Measurements from ENCODE around the gene RER1.

The RER1 gene

DNA sequence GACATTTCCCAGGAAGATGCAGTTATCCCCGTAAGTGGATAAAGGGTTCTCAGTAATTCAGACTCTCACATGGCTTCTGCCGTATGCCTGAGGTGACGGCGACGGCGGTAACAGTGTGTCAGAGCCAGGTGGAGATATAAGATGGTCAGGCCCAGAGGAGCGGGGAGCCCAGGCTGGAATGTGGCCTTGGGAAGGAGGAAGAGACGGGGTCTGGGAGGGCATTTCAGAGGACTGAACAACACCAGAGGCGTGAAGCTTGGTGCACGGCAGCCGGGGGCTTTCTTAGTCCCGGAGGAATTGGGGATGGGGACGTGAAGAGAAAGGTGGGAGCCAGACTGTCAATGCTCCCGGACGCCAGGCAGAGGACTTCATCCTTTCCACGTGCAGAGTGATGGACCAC lies 1.0 kb downstream of the RER1 start:
- DNase-seq = no peak

DNA sequence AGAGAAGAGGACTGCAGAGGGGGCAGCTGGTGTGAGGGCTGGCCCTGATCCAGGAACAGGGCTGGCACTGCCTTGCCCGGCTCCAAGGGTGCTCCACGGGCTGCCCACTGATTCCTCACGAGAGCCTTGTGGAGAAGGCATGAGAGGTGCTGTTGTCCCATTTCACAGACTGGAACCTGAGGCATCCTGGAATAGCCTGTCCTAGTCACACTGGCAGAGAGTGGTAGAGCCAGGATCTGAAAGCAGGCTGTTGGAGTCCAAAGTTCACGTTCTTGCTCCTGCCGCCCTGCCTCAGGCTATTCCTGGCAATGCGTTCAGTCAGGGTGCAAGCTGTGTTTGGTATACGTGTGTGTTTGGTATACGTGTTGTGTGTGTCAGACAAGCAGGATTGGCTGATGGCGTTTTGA lies 1.8 kb downstream of the RER1 start:
- no peak for DNase-seq

GRCh38 chr1:2394220-2394619 lies 2.6 kb downstream of the RER1 start:
- DNase-seq = no peak

GRCh38 chr1:2394761-2395160 lies 3.1 kb downstream of the RER1 start:
- no peak for DNase-seq

- DNase-seq = no peak
These were observed 3.6 kb downstream of the RER1 start for GRCh38 chr1:2395245-2395644.

DNA sequence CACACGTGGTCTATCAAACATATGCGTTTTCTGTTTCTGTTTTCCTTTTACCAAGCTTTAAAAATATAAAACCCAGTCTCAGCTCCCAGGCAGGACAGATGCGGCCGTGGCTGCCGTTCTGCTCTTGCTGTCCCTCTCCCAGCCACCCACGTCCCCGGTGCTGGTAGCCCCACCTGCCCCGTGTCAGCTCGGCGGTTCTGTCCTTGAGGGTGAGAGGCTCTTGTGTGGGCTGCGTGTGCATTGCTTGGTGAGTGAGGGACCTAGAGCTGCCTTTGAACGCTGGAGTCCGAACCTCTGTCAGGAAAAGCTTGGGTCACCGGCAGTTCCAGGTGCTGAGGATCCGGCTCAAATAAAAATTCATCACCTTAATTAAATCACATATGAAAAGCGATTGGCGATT lies 4.4 kb downstream of the RER1 start:
- DNase-seq = no peak

DNA sequence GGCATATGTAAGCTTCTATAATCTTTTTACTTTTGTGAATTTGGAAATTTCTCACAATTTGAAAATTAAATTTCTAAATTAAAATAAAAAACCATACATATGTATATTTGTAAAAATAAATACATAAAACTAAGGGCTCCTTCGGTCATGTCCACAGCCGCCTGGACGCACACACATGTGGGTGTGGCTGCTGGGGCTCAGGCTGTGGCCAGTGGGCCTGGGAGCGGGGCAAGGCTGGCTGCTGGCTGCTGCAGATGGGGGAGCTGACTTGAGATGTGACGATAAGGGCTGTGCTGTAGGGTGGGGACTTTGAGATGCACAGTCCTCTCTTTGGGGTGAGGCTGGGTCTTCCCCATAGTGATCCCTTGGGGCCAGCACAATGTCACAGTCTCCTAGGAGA lies 4.8 kb downstream of the RER1 start:
- no peak for DNase-seq

- no peak for DNase-seq
These were observed 5.5 kb downstream of the RER1 start for GRCh38 chr1:2397007-2397679.

- no peak for DNase-seq
These were observed 7.2 kb downstream of the RER1 start for GRCh38 chr1:2398871-2399270.

- DNase-seq = no peak
These were observed 8.4 kb downstream of the RER1 start for GRCh38 chr1:2399890-2400575.

- DNase-seq = no peak
These were observed 8.9 kb downstream of the RER1 start for GRCh38 chr1:2400576-2400909.

GRCh38 chr1:2400950-2401649 lies 9.5 kb downstream of the RER1 start:
- DNase-seq = no peak

DNA sequence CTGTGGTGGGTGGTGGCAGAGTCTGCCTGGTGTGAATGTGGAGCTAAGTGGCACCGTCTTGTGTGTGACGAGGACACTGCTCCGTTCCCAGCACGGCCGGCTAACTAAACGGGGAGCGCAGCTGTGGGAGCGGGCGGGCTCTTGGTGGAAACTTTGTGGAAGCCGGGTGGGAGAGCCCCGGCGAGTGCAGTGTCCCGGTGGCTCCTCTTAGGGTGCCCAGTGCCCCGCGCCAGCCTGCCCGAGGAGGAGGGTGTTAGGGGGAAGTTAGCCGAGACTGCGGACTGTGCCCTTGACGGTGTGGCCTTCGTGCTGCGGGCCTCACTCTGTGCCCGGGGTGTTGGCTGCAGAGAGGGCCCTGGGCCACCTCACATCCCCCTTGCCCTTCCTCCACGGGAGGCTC lies 10.8 kb downstream of the RER1 start:
- no peak for DNase-seq

DNA sequence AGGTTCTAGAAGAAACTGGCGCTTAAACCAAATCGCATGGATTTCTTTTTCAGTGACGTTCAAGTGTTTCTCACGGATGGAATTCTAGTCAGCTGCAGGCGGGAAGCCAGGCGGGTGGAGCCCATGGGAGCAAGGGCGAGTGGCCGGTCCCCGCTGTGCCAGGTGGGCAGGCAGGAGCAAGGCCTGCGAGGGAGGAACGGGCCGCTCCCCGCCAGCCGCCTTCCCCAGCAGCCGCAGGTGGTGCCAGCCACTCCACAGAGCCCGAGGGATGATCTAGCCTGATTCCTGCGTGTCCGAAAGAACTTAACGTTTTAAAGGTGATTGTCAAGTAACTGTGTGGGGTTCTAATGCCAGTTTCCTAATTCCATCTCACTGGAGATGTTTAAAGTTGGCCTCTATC lies 11.6 kb downstream of the RER1 start:
- DNase-seq = no peak

DNA sequence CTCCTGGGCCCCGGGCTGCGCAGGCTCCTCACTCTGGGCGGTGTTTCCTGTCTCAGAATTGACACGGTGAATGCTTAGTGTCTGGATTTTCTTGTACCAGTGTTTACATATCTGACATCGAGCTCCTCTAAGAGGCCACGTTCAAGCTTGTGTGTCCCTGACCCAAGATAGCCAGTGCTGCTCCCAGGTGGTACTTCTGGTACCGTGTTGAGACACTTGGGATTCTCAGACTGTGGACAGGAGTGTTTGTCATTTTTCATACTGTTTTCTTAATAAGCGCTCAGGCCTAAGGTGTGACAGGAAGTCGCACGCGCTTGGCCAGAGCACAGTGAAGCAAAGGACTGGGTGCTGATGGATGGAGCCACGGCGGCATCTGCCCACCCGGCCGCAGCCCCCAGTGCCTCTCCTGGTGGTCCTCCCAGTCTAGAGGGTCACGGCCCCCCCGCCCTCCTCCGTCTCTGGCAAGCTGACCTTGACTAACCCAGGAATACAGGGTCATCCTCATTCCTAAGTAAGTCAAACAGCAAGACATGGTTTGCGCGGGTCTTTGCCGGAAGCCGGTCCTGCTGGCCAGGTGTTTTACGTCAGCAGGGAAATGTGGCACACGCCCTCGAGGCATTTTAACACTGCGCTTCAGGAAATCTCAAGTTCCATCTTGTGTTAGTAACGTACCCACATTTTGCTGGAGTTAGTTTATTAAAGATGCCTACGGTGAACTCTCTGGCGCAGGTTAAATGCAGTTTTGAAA lies 12.7 kb downstream of the RER1 start:
- DNase-seq = no peak

GRCh38 chr1:2404890-2405511 lies 13.4 kb downstream of the RER1 start:
- DNase-seq = no peak

DNA sequence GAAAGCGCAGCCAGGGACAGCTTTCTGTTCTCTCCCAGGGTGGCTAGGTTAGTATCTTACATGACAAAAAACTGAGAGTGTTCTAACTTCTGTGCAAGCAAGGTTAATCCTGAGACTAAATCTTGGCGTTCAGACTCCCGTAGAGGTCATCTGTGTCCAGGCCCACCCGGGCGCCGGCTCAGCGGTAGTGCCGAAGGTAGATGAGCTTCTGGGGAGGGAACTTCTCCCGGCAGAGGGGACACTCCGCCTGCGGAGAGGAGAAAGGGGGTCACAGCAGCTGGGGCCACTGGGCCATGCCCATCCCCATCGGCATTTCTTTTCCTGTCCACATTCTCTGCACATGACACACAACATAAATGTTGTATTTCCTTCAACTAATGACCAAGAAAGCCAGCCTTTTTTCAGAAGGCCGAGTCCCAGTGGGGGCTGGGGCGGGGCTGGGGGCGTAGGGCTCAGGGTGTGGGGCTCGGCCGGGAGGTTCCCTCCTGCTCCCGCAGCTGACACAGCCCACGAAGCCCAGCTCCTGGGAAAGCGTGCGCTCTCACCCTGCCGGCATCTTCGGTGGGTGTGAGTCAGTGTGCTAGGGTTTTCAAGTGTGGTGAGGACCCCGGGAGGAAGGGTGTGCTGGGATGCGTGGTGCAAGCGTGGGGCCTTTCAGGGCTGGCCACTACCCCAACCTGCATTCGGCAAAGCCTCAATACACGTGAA lies 14.1 kb downstream of the RER1 start:
- no peak for DNase-seq

DNA sequence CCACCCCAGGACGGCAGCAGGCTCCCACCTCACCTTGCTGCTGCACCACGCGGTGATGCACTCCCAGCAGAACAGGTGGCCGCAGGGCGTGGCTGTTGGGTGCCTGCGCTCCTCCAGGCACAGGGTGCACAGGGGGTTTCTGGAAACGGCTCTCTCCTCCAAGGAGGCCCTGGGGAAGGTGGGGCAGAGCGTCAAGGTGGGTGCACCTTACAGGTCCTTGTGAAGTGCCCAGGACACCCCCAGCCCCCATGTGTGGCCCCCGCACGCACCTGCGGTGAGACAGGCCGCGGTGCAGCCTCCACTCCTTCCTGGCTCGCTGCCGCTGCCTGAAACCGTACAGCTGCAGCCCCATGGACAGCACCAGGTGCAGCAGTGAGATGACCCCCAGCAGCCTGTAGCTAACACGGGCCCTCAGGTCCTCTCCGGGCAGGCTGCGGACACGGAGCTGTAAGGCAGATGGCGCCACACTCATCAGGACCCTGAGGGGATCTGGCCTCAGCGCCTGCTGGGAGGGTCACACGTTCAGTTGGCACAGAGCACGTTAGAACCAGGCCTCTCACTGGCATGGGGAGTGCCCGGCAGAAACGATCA lies 14.9 kb downstream of the RER1 start:
- DNase-seq = no peak

- DNase-seq = no peak
These were observed 15.7 kb downstream of the RER1 start for GRCh38 chr1:2407166-2407990.

GRCh38 chr1:2407991-2408275 lies 16.3 kb downstream of the RER1 start:
- DNase-seq = no peak

DNA sequence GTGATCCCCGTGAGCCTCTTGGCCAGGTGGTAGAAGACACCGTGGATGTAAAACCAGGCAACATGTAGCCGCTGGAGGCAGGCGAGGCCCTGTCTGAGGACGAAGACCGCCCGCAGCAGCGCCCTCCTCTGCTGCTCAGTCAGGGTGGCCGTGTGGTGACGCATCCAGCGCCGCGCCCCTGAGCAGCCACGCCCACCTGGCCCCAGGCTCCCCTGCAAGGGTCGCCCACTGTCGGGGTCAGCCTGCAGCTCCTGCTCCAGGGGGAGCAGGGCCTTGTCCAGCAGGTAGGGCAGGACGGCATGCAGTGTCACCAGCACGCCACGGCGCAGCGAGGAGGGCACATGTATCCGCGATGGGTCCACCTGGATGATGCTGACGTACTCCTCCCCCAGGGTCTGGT lies 16.8 kb downstream of the RER1 start:
- DNase-seq = no peak

Measured in inflammatory macrophage treated with lipopolysaccharide for 4 hours (primary cell).